ENCODE measurements around the gene KRTAP13-4. TPM values are rescaled to one million over a fixed set of nuclear protein-coding genes. Genes with fewer than 3 reads are reported as not detected.
A peak's percentile ranks its signal among the peaks of the same experiment; 100 is the strongest.

Gene KRTAP13-4
- polyA plus RNA-seq (ENCODE audit: insufficient read length in 4 of 4), result not detected

DNA sequence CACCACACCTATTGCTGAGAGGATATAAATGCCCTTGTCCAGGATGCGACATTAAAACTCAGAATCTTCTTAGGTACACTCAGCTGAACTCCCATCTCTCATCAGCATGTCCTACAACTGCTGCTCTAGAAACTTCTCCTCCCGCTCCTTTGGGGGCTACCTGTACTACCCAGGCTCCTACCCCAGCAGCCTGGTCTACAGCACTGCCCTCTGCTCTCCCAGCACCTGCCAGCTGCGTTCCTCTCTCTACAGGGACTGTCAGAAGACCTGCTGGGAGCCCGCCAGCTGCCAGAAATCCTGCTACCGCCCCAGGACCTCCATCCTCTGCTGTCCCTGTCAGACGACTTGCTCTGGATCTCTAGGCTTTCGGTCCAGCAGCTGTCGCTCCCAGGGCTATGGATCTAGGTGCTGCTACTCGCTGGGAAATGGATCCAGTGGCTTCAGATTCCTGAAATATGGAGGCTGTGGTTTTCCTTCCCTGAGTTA lies at the start of gene KRTAP13-4:
Gene KRTAP13-4, plus strand, starts transcription at position 51 of the 486 bp plus-strand sequence. Its CDS starts 56 bp downstream, at position 107.
- DNase-seq (ENCODE audit: low read depth in 4 of 4, low spot score in 2 of 4), result no peak

DNA sequence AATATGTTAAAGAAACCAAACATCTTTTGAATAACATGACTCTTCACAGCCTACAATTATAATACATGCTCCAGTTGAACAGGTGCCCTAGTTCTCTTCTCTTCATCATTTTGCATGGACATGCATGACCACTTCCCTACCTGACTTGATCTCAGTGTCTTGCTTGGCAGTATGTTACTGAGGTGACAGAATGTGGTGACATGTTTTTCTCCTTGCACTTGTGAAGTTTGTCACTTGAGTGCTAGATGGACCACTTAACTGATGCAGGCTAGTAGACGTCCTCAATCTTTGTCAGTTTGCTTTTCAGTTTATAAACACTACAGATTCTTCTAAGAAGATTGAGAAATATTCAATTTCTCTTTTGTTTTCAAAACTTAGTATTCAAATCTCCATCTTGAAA lies 47.8 kb upstream of the KRTAP13-4 start:
- no peak for DNase-seq (ENCODE audit: low read depth in 4 of 4, low spot score in 2 of 4)

DNA sequence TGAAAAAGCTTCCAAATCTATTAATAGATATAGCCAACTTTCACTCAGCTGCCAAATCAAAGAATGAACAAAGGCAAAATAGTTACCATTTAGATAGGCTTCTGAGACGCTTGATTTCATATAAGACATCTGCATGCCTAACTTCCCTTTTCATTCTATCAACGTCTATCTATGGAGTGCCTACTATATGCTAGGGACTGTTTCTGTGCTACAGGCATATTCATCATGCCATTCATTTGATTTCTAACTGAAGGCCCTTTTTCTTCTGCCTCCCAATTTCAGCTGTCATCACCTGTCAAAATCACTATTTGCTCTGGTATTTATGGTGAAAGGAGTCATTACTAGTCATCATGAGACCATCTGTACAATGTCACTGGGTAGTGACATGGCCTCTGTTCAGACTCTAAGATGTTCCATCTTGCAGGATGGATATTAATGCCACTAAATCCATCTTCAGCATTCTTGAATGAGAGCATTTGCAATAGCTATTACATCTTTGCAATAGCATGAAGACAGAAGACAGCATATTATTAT lies 38.5 kb upstream of the KRTAP13-4 start:
- no peak for DNase-seq (ENCODE audit: low read depth in 4 of 4, low spot score in 2 of 4)

GRCh38 chr21:30395731-30396130 lies 34.3 kb upstream of the KRTAP13-4 start, which contains the start of gene KRTAP13-1:
Gene KRTAP13-1, plus strand, starts transcription at chr21:30396031. Its CDS starts 56 bp downstream, at chr21:30396087.
- DNase-seq (ENCODE audit: low read depth in 4 of 4, low spot score in 2 of 4), result no peak

DNA sequence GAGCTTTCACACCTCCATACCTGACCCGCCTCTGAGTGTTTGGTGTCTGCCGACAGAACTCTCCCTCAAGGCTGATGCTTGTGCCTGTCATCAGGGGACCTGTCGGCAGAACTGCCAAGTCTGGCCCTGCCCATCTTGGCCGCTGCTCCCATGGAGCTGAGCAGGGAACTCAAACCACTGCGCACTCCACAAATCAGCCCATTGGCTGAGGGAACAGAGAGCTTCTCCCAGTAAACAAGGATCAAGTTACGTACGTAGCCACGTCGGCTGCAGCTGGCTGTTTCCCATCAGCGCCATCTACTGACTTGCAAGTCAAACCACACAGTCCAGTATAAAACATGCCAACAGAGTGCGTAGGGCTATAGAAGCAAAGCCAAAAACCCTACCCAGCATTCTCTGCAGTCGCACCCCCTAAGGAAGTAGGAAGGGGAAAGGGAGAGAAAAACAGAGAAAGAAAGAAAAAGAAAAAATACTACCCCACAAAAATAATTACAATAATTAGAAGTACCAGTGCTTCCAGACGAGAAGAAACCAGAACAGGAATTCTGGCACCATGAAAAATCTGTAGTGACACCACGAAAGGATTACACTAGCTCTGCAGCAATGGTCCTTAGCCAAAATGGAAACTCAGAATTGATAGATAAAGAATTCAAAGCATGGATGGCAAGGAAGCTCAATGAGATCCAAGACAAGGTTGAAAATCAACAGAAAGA lies 21.1 kb upstream of the KRTAP13-4 start:
- DNase-seq (ENCODE audit: low read depth in 4 of 4, low spot score in 2 of 4), result peak in 3 of 4 donors; percentile 1 to 9 (median 8)

DNA sequence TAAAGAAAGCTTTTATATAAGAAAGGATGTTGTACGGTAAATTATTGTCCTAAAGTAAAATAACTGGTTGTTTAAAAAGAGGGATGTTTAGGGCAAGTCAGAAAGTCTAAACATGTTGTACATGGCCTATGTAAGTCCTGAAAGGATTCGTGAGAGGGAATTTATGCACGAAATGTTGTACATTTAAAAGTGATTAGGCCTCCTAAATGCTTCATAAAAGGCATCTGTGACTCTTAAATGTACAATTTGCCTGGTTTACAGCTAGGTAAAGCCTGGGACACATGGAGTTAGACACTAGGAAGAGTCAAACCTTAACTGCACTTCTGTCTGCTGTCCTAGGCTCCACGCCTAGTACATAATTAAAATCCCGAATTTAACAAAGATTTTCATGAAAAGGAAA lies 14.0 kb upstream of the KRTAP13-4 start:
- no peak for DNase-seq (ENCODE audit: low read depth in 4 of 4, low spot score in 2 of 4)

DNA sequence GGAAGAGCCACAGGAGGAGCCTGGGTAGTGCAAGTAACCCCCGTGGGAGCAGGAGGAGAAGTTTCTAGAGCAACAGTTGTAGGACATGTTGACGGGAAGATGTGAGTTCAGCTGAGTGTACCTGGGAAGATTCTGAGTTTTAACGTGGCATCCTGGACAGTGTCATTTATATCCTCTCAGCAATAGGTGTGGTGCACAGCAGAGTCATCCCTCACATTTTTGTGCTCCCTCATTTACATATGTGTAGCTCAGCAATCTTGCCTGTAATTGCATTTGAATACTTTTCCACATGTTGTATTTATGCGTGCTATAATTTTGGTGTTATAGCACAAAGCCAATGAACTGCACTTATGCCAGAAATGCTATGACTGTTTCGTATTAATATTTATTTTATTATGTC lies 4.2 kb upstream of the KRTAP13-4 start, which contains the start of gene KRTAP13-3:
Gene KRTAP13-3, minus strand, starts transcription at position 101 of the 400 bp plus-strand sequence. Its CDS starts 14 bp downstream, at position 87.
- no peak for DNase-seq (ENCODE audit: low read depth in 4 of 4, low spot score in 2 of 4)

DNA sequence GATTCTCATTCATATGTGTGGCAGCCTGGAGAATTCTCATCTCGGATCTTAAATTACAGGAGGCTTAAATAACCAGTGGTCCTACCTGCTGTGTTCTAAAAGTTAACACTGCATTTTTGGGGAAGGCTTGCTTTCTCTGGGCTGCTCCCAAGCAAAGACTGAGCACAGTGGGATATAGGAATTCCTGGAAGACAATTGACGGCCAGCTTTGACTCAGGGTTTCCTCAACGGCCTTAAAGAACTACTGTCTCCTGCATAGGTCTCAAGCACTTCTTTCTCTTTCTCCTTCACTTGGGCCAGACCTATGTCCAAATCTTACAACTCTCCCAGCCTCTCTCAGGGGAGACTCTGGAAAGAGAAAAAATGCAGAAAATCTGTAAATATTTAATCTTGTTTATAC lies 3.3 kb upstream of the KRTAP13-4 start:
- DNase-seq (ENCODE audit: low read depth in 4 of 4, low spot score in 2 of 4), result no peak

GRCh38 chr21:30434033-30434631 lies 4.1 kb downstream of the KRTAP13-4 start:
- DNase-seq (ENCODE audit: low read depth in 4 of 4, low spot score in 2 of 4), result no peak

GRCh38 chr21:30437010-30437565 lies 7.1 kb downstream of the KRTAP13-4 start:
- no peak for DNase-seq (ENCODE audit: low read depth in 4 of 4, low spot score in 2 of 4)

GRCh38 chr21:30439975-30440374 lies 10.0 kb downstream of the KRTAP13-4 start, which contains the start of gene KRTAP15-1:
Gene KRTAP15-1, plus strand, starts transcription at chr21:30440275. Its CDS starts 53 bp downstream, at chr21:30440328.
- no peak for DNase-seq (ENCODE audit: low read depth in 4 of 4, low spot score in 2 of 4)

DNA sequence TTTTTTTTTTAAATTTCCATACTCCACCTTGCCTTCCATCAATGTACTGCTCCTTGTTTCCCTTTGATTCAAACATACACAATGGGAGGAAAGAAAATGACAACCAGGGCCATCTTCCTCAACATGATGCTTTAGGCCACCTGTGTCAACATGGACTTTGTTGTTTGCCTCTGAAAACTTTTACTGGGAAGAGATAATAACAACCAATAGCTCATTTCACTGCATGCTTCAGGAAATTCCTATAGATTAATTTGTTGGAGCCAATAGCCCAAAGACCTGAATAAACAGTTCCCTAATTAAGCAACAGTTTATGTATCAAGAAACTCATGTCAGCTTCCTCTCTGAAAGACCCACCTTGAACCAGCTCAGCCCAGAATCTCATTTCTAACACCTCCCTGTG lies 13.2 kb downstream of the KRTAP13-4 start:
- no peak for DNase-seq (ENCODE audit: low read depth in 4 of 4, low spot score in 2 of 4)

DNA sequence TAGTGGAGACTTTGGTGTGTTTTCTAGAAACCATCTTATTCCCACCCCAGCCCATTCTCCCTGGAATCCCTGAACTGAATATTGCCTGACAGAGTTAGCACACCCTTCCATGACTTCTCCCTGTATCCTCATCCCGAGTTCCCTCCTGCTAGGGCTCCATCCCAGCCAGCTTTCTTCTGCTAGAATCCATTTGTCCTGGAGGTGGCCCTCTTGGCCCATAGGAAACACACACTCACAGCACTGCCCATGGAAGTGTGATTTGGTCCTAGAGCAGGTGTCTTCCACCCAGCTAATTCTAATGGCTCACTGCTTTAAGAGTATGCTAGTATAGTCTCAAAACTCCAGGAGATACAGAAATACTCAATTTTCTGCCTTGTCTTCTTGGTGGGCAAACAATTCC lies 14.2 kb downstream of the KRTAP13-4 start:
- DNase-seq (ENCODE audit: low read depth in 4 of 4, low spot score in 2 of 4), result no peak

- DNase-seq (ENCODE audit: low read depth in 4 of 4, low spot score in 2 of 4), result peak in 1 of 4 donors; percentile 14
These were observed 17.0 kb downstream of the KRTAP13-4 start for GRCh38 chr21:30447056-30447455.

DNA sequence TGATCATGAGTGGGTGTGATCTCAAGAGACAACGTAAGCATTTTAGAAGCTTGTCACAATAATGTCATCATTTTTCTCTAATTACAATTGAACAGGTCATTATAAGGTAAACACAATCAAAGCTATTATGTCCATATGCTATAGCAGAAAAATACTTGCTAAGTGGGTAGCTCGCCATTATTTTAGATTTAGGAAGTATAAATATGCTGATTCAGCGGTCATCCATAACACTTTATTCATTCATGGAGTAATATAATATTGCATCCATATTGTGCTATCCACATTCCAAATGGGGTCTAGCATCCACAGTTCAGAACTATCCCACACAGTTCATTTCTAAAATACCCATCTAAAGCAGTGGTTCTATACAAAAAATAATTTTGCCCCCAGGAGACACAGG lies 18.5 kb downstream of the KRTAP13-4 start:
- DNase-seq (ENCODE audit: low read depth in 4 of 4, low spot score in 2 of 4), result no peak

DNA sequence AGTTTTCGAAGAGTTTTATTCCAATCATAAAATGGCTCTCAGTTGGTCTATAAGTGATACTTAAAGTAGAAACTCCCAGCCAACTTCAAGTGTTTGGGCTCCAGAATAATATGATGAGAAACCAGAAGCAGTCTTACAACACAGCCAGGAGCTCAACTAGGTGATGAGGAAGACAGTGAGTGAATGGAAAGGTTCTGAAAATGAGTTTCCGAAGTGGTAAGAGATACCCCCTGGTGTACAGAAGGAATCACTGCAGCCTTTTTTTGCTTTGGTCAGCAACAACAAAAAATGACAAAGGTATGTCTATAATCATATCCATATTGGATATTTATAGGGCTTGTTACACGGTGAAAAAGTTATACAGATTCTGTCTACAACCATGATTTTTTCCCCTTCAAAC lies 33.7 kb downstream of the KRTAP13-4 start:
- DNase-seq (ENCODE audit: low read depth in 4 of 4, low spot score in 2 of 4), result no peak

GRCh38 chr21:30468900-30469714 lies 39.1 kb downstream of the KRTAP13-4 start:
- DNase-seq (ENCODE audit: low read depth in 4 of 4, low spot score in 2 of 4), result peak in 3 of 4 donors; percentile 19 to 25 (median 21)

GRCh38 chr21:30478004-30478403 lies 48.0 kb downstream of the KRTAP13-4 start:
- DNase-seq (ENCODE audit: low read depth in 4 of 4, low spot score in 2 of 4), result no peak

DNA sequence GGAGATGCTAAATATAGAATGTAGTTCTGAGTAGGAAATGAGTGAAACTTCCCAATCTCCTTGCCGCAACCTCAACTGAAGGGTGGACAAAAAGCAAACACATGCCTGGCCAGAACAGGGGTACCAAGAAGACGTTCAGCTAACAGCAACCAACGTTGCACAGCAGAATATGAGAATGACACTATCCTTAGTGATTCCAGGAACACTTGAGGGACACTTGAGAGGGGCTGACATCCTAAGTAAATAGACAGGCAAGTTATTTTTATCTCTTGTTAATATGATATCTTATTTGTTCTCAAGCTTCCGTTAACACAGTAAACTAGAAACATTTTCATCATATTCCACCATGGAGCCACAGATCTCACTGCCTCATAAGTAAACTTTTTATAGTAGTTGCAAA lies 49.2 kb downstream of the KRTAP13-4 start:
- no peak for DNase-seq (ENCODE audit: low read depth in 4 of 4, low spot score in 2 of 4)

DNA sequence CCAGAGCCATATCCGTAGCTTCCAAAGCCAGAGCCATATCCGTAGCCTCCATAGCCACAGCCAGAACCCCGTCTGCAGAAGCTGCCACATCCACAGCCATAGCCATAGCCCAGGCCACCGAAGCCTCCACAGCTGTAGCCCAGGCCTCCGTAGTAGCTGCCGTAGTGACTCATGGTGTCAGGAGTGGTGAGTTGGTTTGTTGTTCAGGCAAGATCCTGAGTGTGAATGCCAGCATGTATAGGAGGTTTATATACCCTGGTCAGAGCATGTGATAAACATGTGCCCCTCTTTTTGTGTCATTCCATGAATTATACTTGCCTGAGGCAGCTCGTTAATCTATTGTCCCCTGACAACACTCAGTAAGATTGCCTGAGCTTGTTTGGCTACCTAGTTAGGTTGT lies 50.1 kb downstream of the KRTAP13-4 start, which contains the start of gene KRTAP19-1:
Gene KRTAP19-1, minus strand, starts transcription at position 223 of the 400 bp plus-strand sequence. Its CDS starts 50 bp downstream, at position 173.
- no peak for DNase-seq (ENCODE audit: low read depth in 4 of 4, low spot score in 2 of 4)

Measured in left renal cortex interstitium (tissue), 4 donors.